Retinal pigment epithelial cell (primary cell): ENCODE results near the gene EMP3.
A peak's percentile ranks its signal among the peaks of the same experiment; 100 is the strongest.
"Not testable (repeated sequence)": the region's sequence is repeated elsewhere in the genome, so short reads cannot be mapped to it uniquely, and the experiment has no call there.

Experiments used
- DNase-seq: peaks from one replicate; pipeline ENCODE4 v3.0.0-alpha.2; 2010; ENCODE audit warnings: low read depth
- H3K4me3 ChIP-seq: 2 replicates; pipeline ENCODE4 v1.5.1; 2011; ENCODE audit warnings: mild to moderate bottlenecking, low read length, control low read depth, moderate library complexity
- TF ChIP-seq, protein P1 (sequence below): conservative IDR thresholded peaks from 2 replicates; pipeline ENCODE4 v1.5.1; 2011; ENCODE audit warnings: low read depth, low read length, control low read depth, inconsistent platforms

EMP3 gene

DNA sequence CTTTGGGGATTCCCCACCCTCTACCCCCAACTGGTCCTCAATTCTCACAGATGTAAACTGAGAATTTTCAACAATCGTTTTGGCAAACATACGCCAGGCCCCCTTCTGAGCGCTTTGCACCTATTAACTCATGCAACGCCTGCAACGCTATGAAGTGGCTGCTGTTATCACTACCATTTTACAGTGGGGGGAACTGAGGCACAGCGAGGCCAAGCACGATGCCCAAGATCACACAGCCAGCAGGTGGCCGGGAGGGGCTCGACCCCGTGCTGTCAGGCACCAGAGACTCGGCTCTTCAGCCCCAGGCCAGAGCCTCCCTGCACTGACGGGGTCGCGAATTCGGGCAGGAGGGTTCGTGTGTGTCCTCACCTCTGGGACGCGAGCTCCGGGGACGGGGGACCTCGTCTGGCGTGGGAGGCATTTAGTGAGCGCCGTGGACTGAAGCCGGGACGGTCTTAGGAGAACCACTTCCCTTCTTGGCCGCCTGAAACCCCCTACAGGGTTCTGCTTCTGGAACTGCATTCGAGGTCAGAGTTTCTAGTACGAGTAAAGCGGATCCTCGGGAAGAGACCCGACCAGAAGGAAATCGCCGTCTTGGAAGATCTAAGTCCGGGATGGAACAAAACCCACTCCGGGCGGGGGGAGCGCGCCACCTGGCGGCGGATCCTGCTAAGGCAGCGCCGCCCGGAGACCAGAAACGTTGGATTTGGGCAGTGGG is 34.4 kb upstream of the EMP3 start:
- H3K4me3 ChIP-seq, result peak overlapping the region; percentile 56

GRCh38 chr19:48291489-48291815 is 33.9 kb upstream of the EMP3 start:
- H3K4me3 ChIP-seq, DNase-seq: not testable (repeated sequence)

More for the DNA sequence above, 34.4 kb upstream of the EMP3 start:
- DNase-seq, result no peak
- TF ChIP-seq, protein P1, sequence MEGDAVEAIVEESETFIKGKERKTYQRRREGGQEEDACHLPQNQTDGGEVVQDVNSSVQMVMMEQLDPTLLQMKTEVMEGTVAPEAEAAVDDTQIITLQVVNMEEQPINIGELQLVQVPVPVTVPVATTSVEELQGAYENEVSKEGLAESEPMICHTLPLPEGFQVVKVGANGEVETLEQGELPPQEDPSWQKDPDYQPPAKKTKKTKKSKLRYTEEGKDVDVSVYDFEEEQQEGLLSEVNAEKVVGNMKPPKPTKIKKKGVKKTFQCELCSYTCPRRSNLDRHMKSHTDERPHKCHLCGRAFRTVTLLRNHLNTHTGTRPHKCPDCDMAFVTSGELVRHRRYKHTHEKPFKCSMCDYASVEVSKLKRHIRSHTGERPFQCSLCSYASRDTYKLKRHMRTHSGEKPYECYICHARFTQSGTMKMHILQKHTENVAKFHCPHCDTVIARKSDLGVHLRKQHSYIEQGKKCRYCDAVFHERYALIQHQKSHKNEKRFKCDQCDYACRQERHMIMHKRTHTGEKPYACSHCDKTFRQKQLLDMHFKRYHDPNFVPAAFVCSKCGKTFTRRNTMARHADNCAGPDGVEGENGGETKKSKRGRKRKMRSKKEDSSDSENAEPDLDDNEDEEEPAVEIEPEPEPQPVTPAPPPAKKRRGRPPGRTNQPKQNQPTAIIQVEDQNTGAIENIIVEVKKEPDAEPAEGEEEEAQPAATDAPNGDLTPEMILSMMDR, result peak; percentile 98

- TF ChIP-seq, protein P1, result no peak
- no peak for DNase-seq
- H3K4me3 ChIP-seq, result no peak overlapping the region
Observed at GRCh38 chr19:48292798-48293197, 32.6 kb upstream of the EMP3 start.

- no peak for DNase-seq
- no peak overlapping the region for H3K4me3 ChIP-seq
- TF ChIP-seq, protein P1, result no peak
Observed at GRCh38 chr19:48295458-48295857, 29.9 kb upstream of the EMP3 start.

DNA sequence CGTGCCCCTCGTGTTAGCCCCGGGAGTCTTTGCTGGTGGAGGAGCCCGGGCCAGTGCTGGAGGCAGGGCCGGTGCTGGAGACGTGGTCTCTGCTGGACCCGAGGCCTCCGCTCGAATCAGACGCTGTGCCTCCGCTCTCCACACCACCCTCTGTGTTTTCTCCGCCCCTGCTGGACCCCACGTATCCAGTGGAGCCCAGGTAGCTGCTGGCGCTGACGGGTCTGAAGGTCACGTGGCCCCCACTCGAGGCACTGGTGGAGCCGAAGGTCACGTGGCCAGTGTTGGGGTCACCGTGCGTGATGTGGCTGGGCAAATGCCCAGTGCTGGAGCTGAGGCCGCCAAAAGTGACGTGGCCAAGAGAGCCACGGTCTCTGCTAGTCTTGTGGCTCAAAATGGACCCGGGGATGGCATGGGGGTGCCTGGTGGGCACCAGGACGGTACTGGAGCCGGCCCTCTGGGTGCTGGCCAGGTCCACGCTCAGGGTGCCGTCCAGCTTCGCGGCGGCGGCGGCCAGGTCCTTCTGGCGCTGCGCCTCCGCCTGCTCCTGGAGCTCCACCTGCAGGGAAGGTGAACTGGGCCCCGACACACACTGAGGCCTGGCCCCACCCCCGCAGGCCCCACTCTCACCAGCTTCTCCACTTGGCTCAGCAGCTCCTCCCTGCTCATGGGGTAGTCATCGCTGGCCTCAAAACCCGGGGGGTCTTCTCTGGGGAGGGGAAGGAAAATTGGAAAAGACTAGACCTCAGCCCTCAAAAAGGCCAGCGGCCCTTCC is 28.2 kb upstream of the EMP3 start:
- no peak for DNase-seq
- H3K4me3 ChIP-seq, result no peak overlapping the region
- TF ChIP-seq, protein P1, result no peak

GRCh38 chr19:48297975-48298374 is 27.4 kb upstream of the EMP3 start:
- no peak overlapping the region for H3K4me3 ChIP-seq

DNA sequence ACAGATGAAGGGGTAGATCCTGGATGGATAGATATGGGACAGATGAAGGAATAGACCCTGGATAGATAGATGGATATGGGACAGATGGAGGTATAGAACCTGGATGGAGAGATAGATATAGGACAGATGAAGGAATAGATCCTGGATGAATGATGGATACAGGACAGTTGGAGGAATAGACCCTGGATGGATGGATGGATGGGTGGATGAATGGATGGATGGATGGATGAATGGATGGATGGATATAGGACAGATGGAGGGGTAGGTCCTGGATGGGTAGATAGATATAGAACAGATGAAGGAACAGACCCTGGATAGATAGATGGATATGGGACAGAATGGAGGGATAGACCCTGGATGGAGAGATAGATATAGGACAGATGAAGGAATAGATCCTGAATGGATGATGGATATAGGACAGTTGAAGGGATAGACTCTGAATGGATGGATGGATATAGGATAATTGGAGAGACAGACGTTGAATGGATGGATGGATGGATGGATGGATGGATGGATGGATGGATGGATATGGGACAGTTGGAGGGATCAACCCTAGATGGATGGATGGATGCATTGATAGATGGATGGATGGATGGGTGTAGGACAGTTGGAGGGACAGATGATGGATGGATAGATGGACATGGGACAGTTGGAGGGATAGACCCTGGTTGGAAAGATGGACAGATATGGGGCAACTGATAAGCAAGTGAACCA is 23.3 kb upstream of the EMP3 start:
- TF ChIP-seq, protein P1, result no peak
- no peak overlapping the region for H3K4me3 ChIP-seq
- no peak for DNase-seq

More at GRCh38 chr19:48297975-48298374, 27.4 kb upstream of the EMP3 start:
- TF ChIP-seq, protein P1, result no peak
- no peak for DNase-seq
